Measurements from ENCODE around the gene SEMA3B.

The SEMA3B gene

GRCh38 chr3:50298836-50299637 is 30.1 kb downstream of the SEMA3B start, which contains the start of the genes HYAL3 and NAA80:
TSS of gene HYAL3 (minus strand) at chr3:50299405. CDS start at chr3:50295602, 3,803 bp downstream.
TSS of gene NAA80 (minus strand) at chr3:50299405. CDS start at chr3:50297463, 1,942 bp downstream.
- H3K79me2 ChIP-seq (ENCODE audit: low read length), result peaks cover 11% of the 10 kb centered on the region; the same call in 1 of the 2 replicates
- peak within 1 kb of the TSS; percentile 67; the same call in 1 of the 2 replicates for H3K27ac ChIP-seq (ENCODE audit: low read length)
- H3F3A ChIP-seq (ENCODE audit: insufficient read depth, low read length), result peaks cover 4% of the 10 kb centered on the region; the same call in 1 of the 2 replicates
- peak within 1 kb of the TSS; percentile 98 for H2AFZ ChIP-seq (ENCODE audit: low read length)
- no peaks in the 10 kb centered on the region for H3K9me3 ChIP-seq (replicated peaks; ENCODE audit: insufficient read depth, low read length)
- peak within 1 kb of the TSS; percentile 86 for H3K9ac ChIP-seq (ENCODE audit: low read length)
- H3K9me2 ChIP-seq (replicated peaks; ENCODE audit: insufficient read depth, low read length), result no peaks in the 10 kb centered on the region
- TF ChIP-seq, protein P1, sequence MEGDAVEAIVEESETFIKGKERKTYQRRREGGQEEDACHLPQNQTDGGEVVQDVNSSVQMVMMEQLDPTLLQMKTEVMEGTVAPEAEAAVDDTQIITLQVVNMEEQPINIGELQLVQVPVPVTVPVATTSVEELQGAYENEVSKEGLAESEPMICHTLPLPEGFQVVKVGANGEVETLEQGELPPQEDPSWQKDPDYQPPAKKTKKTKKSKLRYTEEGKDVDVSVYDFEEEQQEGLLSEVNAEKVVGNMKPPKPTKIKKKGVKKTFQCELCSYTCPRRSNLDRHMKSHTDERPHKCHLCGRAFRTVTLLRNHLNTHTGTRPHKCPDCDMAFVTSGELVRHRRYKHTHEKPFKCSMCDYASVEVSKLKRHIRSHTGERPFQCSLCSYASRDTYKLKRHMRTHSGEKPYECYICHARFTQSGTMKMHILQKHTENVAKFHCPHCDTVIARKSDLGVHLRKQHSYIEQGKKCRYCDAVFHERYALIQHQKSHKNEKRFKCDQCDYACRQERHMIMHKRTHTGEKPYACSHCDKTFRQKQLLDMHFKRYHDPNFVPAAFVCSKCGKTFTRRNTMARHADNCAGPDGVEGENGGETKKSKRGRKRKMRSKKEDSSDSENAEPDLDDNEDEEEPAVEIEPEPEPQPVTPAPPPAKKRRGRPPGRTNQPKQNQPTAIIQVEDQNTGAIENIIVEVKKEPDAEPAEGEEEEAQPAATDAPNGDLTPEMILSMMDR (IDR thresholded peaks at IDR 0.05; ENCODE audit: low read length), result peak; percentile 51
- TF ChIP-seq EZH2 (optimal IDR thresholded peaks at IDR 0.05; ENCODE audit: low read depth, low read length), result no peak
- peak within 1 kb of the TSS; percentile 99 for H3K4me2 ChIP-seq (ENCODE audit: low read depth, low read length)
- peak; percentile 98 for DNase-seq
- peaks cover 12% of the 10 kb centered on the region; the same call in 1 of the 2 replicates for H3K4me1 ChIP-seq (ENCODE audit: low read length)
- H3K27me3 ChIP-seq (replicated peaks; ENCODE audit: insufficient read depth, low read length), result no peaks in the 10 kb centered on the region
- H3K4me3 ChIP-seq (ENCODE audit: low read length), result peak within 1 kb of the TSS; percentile 98
- no peaks in the 10 kb centered on the region for H4K20me1 ChIP-seq (ENCODE audit: insufficient read depth, low read length)
- H3K36me3 ChIP-seq (replicated peaks; ENCODE audit: insufficient read depth, low read length), result no peaks in the 10 kb centered on the region

GRCh38 chr3:50299638-50299928 is 30.6 kb downstream of the SEMA3B start:
- Histone ChIP-seq H3K36me3 (replicated peaks; ENCODE audit: insufficient read depth, low read length) (no peaks in the 10 kb centered on the region), H3K9me3 (replicated peaks; ENCODE audit: insufficient read depth, low read length) (no peaks in the 10 kb centered on the region), H3K9ac (ENCODE audit: low read length) (peak overlapping the region; percentile 80), H3K9me2 (replicated peaks; ENCODE audit: insufficient read depth, low read length) (no peaks in the 10 kb centered on the region), H3K27me3 (replicated peaks; ENCODE audit: insufficient read depth, low read length) (no peaks in the 10 kb centered on the region), H4K20me1 (ENCODE audit: insufficient read depth, low read length) (no peaks in the 10 kb centered on the region), H3K4me2 (ENCODE audit: low read depth, low read length) (peak overlapping the region; percentile 94), H3K79me2 (ENCODE audit: low read length) (peaks cover 11% of the 10 kb centered on the region; the same call in 1 of the 2 replicates), H3F3A (ENCODE audit: insufficient read depth, low read length) (peaks cover 4% of the 10 kb centered on the region; the same call in 1 of the 2 replicates), H3K27ac (ENCODE audit: low read length) (peak overlapping the region; percentile 55; the same call in 1 of the 2 replicates), H3K4me3 (ENCODE audit: low read length) (peak overlapping the region; percentile 72), H2AFZ (ENCODE audit: low read length) (peak overlapping the region; percentile 87), H3K4me1 (ENCODE audit: low read length) (peaks cover 12% of the 10 kb centered on the region; the same call in 1 of the 2 replicates)
- DNase-seq, result no peak
- TF ChIP-seq, protein P1 (IDR thresholded peaks at IDR 0.05; ENCODE audit: low read length), result no peak
- TF ChIP-seq EZH2 (optimal IDR thresholded peaks at IDR 0.05; ENCODE audit: low read depth, low read length) (no peak), EZH2phosphoT487 (IDR thresholded peaks at IDR 0.05; ENCODE audit: low read length) (no peak)

DNA sequence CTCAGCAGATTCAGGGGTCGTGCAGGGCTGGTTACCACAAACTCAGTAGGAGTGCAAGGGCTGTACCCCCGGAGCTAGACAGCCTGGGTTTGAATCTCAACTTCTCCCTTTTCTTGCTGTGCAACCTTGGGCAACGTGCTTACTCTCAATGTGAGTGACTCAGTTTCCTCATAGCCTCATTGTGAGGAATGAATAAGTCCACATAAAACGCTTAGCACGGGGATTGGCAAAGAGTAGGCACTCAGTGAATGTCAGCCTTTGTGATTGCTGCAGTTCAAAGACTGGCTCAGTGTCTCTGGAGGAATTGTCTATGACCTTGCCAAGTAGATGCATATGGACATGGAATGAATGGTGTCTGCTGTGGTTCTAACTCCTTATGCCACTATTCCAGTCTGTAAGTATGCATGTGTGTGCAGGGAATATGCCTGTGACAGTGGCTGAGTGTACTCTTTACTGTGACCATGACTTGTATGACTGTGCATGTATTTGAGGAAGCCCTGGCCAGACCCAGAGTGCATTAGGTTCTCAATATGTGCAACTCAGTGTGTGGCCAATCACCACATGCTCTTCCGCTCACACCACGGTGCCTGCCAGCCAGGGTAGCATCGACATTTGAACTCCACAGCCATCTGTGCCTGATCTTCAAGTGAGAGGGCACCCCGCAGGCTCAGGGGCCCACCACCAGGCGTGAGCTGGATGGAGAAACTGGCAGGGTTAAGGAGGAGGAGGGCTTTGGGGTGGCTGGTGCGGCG is 31.2 kb downstream of the SEMA3B start:
- peak overlapping the region; percentile 55; the same call in 1 of the 2 replicates for H3K27ac ChIP-seq (ENCODE audit: low read length)
- H3K4me3 ChIP-seq (ENCODE audit: low read length), result peak overlapping the region; percentile 72
- H3K9ac ChIP-seq (ENCODE audit: low read length), result peak overlapping the region; percentile 80
- H3K27me3 ChIP-seq (replicated peaks; ENCODE audit: insufficient read depth, low read length), result no peaks in the 10 kb centered on the region
- H3F3A ChIP-seq (ENCODE audit: insufficient read depth, low read length), result peaks cover 4% of the 10 kb centered on the region; the same call in 1 of the 2 replicates
- no peaks in the 10 kb centered on the region for H3K9me2 ChIP-seq (replicated peaks; ENCODE audit: insufficient read depth, low read length)
- H3K9me3 ChIP-seq (replicated peaks; ENCODE audit: insufficient read depth, low read length), result no peaks in the 10 kb centered on the region
- H3K36me3 ChIP-seq (replicated peaks; ENCODE audit: insufficient read depth, low read length), result no peaks in the 10 kb centered on the region
- peak overlapping the region; percentile 87 for H2AFZ ChIP-seq (ENCODE audit: low read length)
- H4K20me1 ChIP-seq (ENCODE audit: insufficient read depth, low read length), result no peaks in the 10 kb centered on the region
- H3K4me1 ChIP-seq (ENCODE audit: low read length), result peaks cover 12% of the 10 kb centered on the region; the same call in 1 of the 2 replicates
- TF ChIP-seq, protein P1 (IDR thresholded peaks at IDR 0.05; ENCODE audit: low read length), result no peak
- peaks cover 11% of the 10 kb centered on the region; the same call in 1 of the 2 replicates for H3K79me2 ChIP-seq (ENCODE audit: low read length)
- DNase-seq, result no peak
- H3K4me2 ChIP-seq (ENCODE audit: low read depth, low read length), result peak overlapping the region; percentile 94
